CD8-positive, alpha-beta memory T cell (primary cell): ENCODE data around the gene LYSET. TPM values are rescaled to one million over a fixed set of nuclear protein-coding genes. Genes with fewer than 3 reads are reported as not detected.
"Not testable (repeated sequence)": the region's sequence is repeated elsewhere in the genome, so short reads cannot be mapped to it uniquely, and the experiment has no call there.

ENCODE experiments used
- CTCF ChIA-PET: fragments of 350-600 bp; sonication (Branson Sonifier 250); formaldehyde crosslinking; loops from one replicate; lab custom pipeline; 2021; ENCODE audit warnings: antibody characterized with exemption; lab: Charles Lee
- POLR2A ChIA-PET: fragments of 350-600 bp; sonication (Branson Sonifier 250); formaldehyde crosslinking; loops from one replicate; lab custom pipeline; 2021; ENCODE audit warnings: antibody characterized with exemption; lab: Charles Lee
- DNase-seq, 5 donors: peaks; one replicate each; pipeline versions ENCODE4 v3.0.0 to v3.0.0-alpha.2; 2020 to 2022; ENCODE audit warnings: mixed read lengths in 1 of 5
- H3K27ac ChIP-seq: one replicate; pipeline ENCODE4 v1.7.0; 2013; ENCODE audit warnings: low read depth, mild to moderate bottlenecking, low read length, moderate library complexity
- H3K27me3 ChIP-seq: 2 replicates; pipeline ENCODE4 v1.7.0; 2013; ENCODE audit warnings: low read length, mild to moderate bottlenecking; ENCODE audit not compliant: insufficient read depth, poor library complexity, severe bottlenecking
- H3K36me3 ChIP-seq: 2 replicates; pipeline ENCODE4 v1.7.0; 2013; ENCODE audit warnings: mild to moderate bottlenecking, low read length, moderate library complexity; ENCODE audit not compliant: insufficient read depth
- H3K4me1 ChIP-seq: 2 replicates; pipeline ENCODE4 v1.7.0; 2013; ENCODE audit warnings: mild to moderate bottlenecking, low read length, moderate library complexity; ENCODE audit not compliant: insufficient read depth
- H3K4me3 ChIP-seq: 2 replicates; pipeline ENCODE4 v1.7.0; 2013; ENCODE audit warnings: mild to moderate bottlenecking, low read length
- H3K9me3 ChIP-seq: 2 replicates; pipeline ENCODE4 v1.7.0; 2013; ENCODE audit warnings: mild to moderate bottlenecking, low read length
- H3K27ac Mint-ChIP-seq, 8 donors: one replicate each; pipeline ENCODE4 v1.8.0; 2020 to 2021; ENCODE audit warnings: mixed read lengths in 8 of 8, mild to moderate bottlenecking in 6 of 8, inconsistent platforms in 3 of 8, moderate library complexity in 3 of 8
- H3K27me3 Mint-ChIP-seq, 2 donors: one replicate each; pipeline ENCODE4 v1.8.0; 2020 to 2021; ENCODE audit warnings: mixed read lengths in 2 of 2, mild to moderate bottlenecking in 1 of 2, moderate library complexity in 1 of 2
- H3K36me3 Mint-ChIP-seq, 3 donors: one replicate each; pipeline ENCODE4 v1.8.0; 2020 to 2021; ENCODE audit warnings: mixed read lengths in 3 of 3, inconsistent platforms in 1 of 3, mild to moderate bottlenecking in 1 of 3
- H3K4me1 Mint-ChIP-seq, 3 donors: one replicate each; pipeline ENCODE4 v1.8.0; 2020 to 2021; ENCODE audit warnings: mixed read lengths in 3 of 3, inconsistent platforms in 1 of 3, mild to moderate bottlenecking in 1 of 3
- H3K4me3 Mint-ChIP-seq, 7 donors: one replicate each; pipeline ENCODE4 v1.8.0; 2020 to 2021; ENCODE audit warnings: mixed read lengths in 7 of 7, mild to moderate bottlenecking in 6 of 7, moderate library complexity in 4 of 7, inconsistent platforms in 2 of 7
- H3K9me3 Mint-ChIP-seq, 5 donors: one replicate each; pipeline ENCODE4 v1.8.0; 2020 to 2022; ENCODE audit warnings: mixed read lengths in 5 of 5, mild to moderate bottlenecking in 3 of 5, moderate library complexity in 2 of 5, inconsistent platforms in 1 of 5
- polyA plus RNA-seq: library from polyadenylated mRNA; unstranded; fragments of 300-500 nt; fragmentation: Illumina TruSeq; gene quantifications from one replicate; pipeline ENCODE4 v1.2.3, GENCODE V29; 2021
- total RNA-seq, 2 experiments: library from RNA; stranded (reverse); gene quantifications; one replicate each; pipeline ENCODE4 v1.2.3, GENCODE V29; 2021

LYSET gene
- total and polyA plus RNA-seq, 3 experiments from 2014 or later: 19.3 to 37.9 (median 20.5) TPM

DNA sequence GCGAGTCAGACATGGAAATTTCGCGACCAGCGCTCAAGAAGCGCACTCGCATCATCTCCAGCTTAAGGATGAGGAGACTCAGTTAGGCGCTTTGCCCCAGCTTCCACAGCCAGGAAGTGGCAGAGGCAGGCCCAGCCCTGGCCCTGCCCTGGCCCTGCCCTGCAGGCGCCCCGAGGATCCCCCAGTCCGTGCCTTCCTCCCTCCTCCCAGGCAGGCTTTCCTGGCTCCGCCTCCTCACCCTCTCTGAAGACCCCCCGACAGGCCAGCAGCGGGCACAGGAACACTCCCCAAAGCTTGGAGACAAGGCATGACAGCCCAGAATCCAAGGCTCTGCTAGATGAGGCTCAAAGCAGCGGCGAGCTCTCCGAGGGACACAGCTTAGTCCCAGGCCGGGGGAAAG, 47.0 kb downstream of the LYSET start:
- H3K36me3 Mint-ChIP-seq: peaks cover 8 to 22% (median 15%) of the 10 kb centered on the region in 3 donors
- ChIA-PET POLR2A (no interaction called here), CTCF (interaction anchor here (0.6 kb wide), 1 partner anchor 27 kb away, joined by 3 read pairs; no protein-coding TSS in a partner anchor)
- peak overlapping the region in 1 of 8 donors; percentile 23 for H3K27ac Mint-ChIP-seq
- peaks cover 0 to 19% (median 12%) of the 10 kb centered on the region in 3 donors for H3K4me1 Mint-ChIP-seq
- H3K9me3 ChIP-seq: no peaks in the 10 kb centered on the region
- no peaks in the 10 kb centered on the region for H3K27me3 ChIP-seq
- no peak overlapping the region for H3K27ac ChIP-seq
- peaks cover 5% of the 10 kb centered on the region in 2 donors for H3K27me3 Mint-ChIP-seq
- no peaks in the 10 kb centered on the region for H3K9me3 Mint-ChIP-seq
- no peaks in the 10 kb centered on the region for H3K4me1 ChIP-seq
- DNase-seq: no peak
- H3K36me3 ChIP-seq: peaks cover 17% of the 10 kb centered on the region
- no peak overlapping the region for H3K4me3 ChIP-seq
- H3K4me3 Mint-ChIP-seq: peak overlapping the region in 3 of 7 donors; percentile 41 to 86 (median 61)

- DNase-seq, H3K27me3 Mint-ChIP-seq, H3K9me3 ChIP-seq, H3K27ac ChIP-seq, H3K36me3 ChIP-seq, H3K4me1 ChIP-seq, H3K4me3 Mint-ChIP-seq, POLR2A ChIA-PET, H3K4me3 ChIP-seq, H3K27me3 ChIP-seq, H3K9me3 Mint-ChIP-seq, H3K27ac Mint-ChIP-seq, CTCF ChIA-PET: not testable (repeated sequence)
- peaks cover 0 to 19% (median 12%) of the 10 kb centered on the region in 3 donors for H3K4me1 Mint-ChIP-seq
- H3K36me3 Mint-ChIP-seq: peaks cover under 1 to 12% (median 7%) of the 10 kb centered on the region in 3 donors
These were observed 48.0 kb downstream of the LYSET start for GRCh38 chr14:93233078-93233477.

- peaks cover 5% of the 10 kb centered on the region in 2 donors for H3K27me3 Mint-ChIP-seq
- no peaks in the 10 kb centered on the region for H3K9me3 Mint-ChIP-seq
- Histone ChIP-seq H3K4me3 (no peak overlapping the region), H3K36me3 (no peaks in the 10 kb centered on the region), H3K4me1 (no peaks in the 10 kb centered on the region), H3K27ac (no peak overlapping the region), H3K27me3 (no peaks in the 10 kb centered on the region), H3K9me3 (no peaks in the 10 kb centered on the region)
- peaks cover 0 to 4% (median 0%) of the 10 kb centered on the region in 3 donors for H3K36me3 Mint-ChIP-seq
- ChIA-PET POLR2A (no interaction called here), CTCF (no interaction called here)
- H3K4me1 Mint-ChIP-seq: peaks cover 0 to 19% (median 12%) of the 10 kb centered on the region in 3 donors
- no peak for DNase-seq
- peak overlapping the region in 2 of 8 donors; percentile 52 to 77 for H3K27ac Mint-ChIP-seq
- H3K4me3 Mint-ChIP-seq: peak overlapping the region in 1 of 7 donors; percentile 11
These were observed 49.7 kb downstream of the LYSET start for GRCh38 chr14:93234798-93235197.

Other genes with a start within 250 kb of the LYSET start
- gene ITPK1, start 69.4 kb upstream of the LYSET start, total RNA-seq: 10 to 100 TPM; 66.1 to 75.1 TPM
- gene ITPK1, start 69.4 kb upstream of the LYSET start, polyA plus RNA-seq: 40.4 TPM
- gene MOAP1, start 420 bp upstream of the LYSET start, total RNA-seq: 10 to 100 TPM; 16.7 to 17.4 TPM
- 67.4 TPM for gene MOAP1, start 420 bp upstream of the LYSET start, polyA plus RNA-seq
- gene GON7, start 21.7 kb downstream of the LYSET start, total RNA-seq: 10 to 100 TPM; 19.7 to 19.8 TPM
- gene GON7, start 21.7 kb downstream of the LYSET start, polyA plus RNA-seq: 24.2 TPM
- 10 to 100 TPM; 39.4 to 42.3 TPM for gene UBR7, start 21.9 kb downstream of the LYSET start, total RNA-seq
- 31.7 TPM for gene UBR7, start 21.9 kb downstream of the LYSET start, polyA plus RNA-seq
- gene BTBD7, start 147.7 kb downstream of the LYSET start, total RNA-seq: 10 to 100 TPM; 25.2 to 25.7 TPM
- 9.6 TPM for gene BTBD7, start 147.7 kb downstream of the LYSET start, polyA plus RNA-seq
- not detected for gene COX8C, start 161.9 kb downstream of the LYSET start, total RNA-seq
- gene COX8C, start 161.9 kb downstream of the LYSET start, polyA plus RNA-seq: not detected
- gene UNC79, start 245.6 kb downstream of the LYSET start, total RNA-seq: under 1 TPM in 1 of 2 experiments, not detected in 1; 0.07 TPM
- gene UNC79, start 245.6 kb downstream of the LYSET start, polyA plus RNA-seq: not detected